ENCODE results near the gene MRC1.

Gene MRC1

GRCh38 chr10:17880601-17881000 is 71.5 kb downstream of the MRC1 start:
- TF ChIP-seq TAF1 (IDR thresholded peaks at IDR 0.05; ENCODE audit: low read depth) (no peak), ZBTB7A (IDR thresholded peaks at IDR 0.05; ENCODE audit: low read depth) (no peak), TEAD4 (IDR thresholded peaks at IDR 0.05) (no peak), RAD21 (IDR thresholded peaks at IDR 0.05; ENCODE audit: low read depth) (no peak), NFIC (IDR thresholded peaks at IDR 0.05) (no peak), CEBPB (IDR thresholded peaks at IDR 0.05) (no peak), EP300 (IDR thresholded peaks at IDR 0.05; ENCODE audit: borderline replicate concordance) (no peak), TCF12 (IDR thresholded peaks at IDR 0.05; ENCODE audit: low read depth) (no peak), MAX (IDR thresholded peaks at IDR 0.05) (no peak), REST (IDR thresholded peaks at IDR 0.05; ENCODE audit: low read depth) (no peak), YY1 (IDR thresholded peaks at IDR 0.05; ENCODE audit: low read depth) (no peak), USF1 (IDR thresholded peaks at IDR 0.05) (no peak), FOXM1 (IDR thresholded peaks at IDR 0.05; ENCODE audit: borderline replicate concordance, low read depth) (no peak), CREB1 (IDR thresholded peaks at IDR 0.05; ENCODE audit: low read depth) (no peak), EGR1 (IDR thresholded peaks at IDR 0.05) (no peak)

- no peak for TF ChIP-seq MAX (IDR thresholded peaks at IDR 0.05)
- no peak for TF ChIP-seq USF1 (IDR thresholded peaks at IDR 0.05)
- TF ChIP-seq CEBPB (IDR thresholded peaks at IDR 0.05): no peak
Observed at GRCh38 chr10:17882557-17882956, 73.4 kb downstream of the MRC1 start.

DNA sequence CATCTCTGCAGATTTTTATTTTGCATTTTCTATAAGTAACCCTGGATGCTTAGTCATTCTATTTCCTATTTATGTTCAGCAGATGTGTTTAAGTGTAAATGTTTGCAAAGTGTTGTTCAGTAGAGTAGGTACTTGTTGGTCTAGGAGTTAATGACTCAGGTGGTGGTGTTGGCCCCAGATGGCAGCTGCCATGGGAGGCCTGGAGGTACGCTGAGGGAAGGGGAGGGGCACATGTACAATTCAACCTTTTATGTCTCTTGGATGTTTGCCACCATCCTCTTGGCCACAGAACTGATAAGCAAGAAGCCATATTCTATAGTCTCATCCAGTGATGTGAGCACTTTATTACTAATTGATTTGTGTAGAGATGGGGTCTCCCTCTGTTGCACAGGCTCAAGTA is 74.5 kb downstream of the MRC1 start:
- TF ChIP-seq FOXM1 (IDR thresholded peaks at IDR 0.05; ENCODE audit: borderline replicate concordance, low read depth) (no peak), MAX (IDR thresholded peaks at IDR 0.05) (no peak), TAF1 (IDR thresholded peaks at IDR 0.05; ENCODE audit: low read depth) (no peak), USF1 (IDR thresholded peaks at IDR 0.05) (no peak), TCF12 (IDR thresholded peaks at IDR 0.05; ENCODE audit: low read depth) (no peak), RAD21 (IDR thresholded peaks at IDR 0.05; ENCODE audit: low read depth) (no peak), TEAD4 (IDR thresholded peaks at IDR 0.05) (no peak), CREB1 (IDR thresholded peaks at IDR 0.05; ENCODE audit: low read depth) (no peak), NFIC (IDR thresholded peaks at IDR 0.05) (no peak), REST (IDR thresholded peaks at IDR 0.05; ENCODE audit: low read depth) (no peak), CEBPB (IDR thresholded peaks at IDR 0.05) (no peak), ZBTB7A (IDR thresholded peaks at IDR 0.05; ENCODE audit: low read depth) (no peak), EP300 (IDR thresholded peaks at IDR 0.05; ENCODE audit: borderline replicate concordance) (no peak), EGR1 (IDR thresholded peaks at IDR 0.05) (no peak)

DNA sequence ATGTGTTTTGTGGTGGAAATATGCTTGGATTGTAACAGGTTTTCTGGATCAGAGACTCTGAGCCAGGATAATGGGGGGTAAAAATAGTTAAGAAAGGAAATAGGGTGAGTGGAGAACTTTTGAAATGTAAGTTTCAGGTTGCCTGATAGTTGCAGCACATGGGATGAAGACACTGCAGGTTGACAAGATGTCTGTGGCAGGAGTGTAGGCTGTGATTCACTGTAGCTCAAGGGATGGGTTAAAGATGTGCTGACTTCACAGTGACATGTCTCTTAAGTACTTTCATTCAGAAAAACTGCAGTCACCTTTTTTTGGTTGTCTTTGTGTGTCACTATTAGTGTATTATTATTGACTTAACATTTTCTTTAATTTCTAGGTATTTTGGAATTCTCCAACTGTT is 79.0 kb downstream of the MRC1 start:
- TF ChIP-seq CREB1 (IDR thresholded peaks at IDR 0.05; ENCODE audit: low read depth): no peak
- TF ChIP-seq USF1 (IDR thresholded peaks at IDR 0.05): no peak
- no peak for TF ChIP-seq MAX (IDR thresholded peaks at IDR 0.05)
- no peak for TF ChIP-seq EGR1 (IDR thresholded peaks at IDR 0.05)
- TF ChIP-seq TAF1 (IDR thresholded peaks at IDR 0.05; ENCODE audit: low read depth): no peak
- TF ChIP-seq RAD21 (IDR thresholded peaks at IDR 0.05; ENCODE audit: low read depth): no peak
- TF ChIP-seq TCF12 (IDR thresholded peaks at IDR 0.05; ENCODE audit: low read depth): no peak
- TF ChIP-seq TEAD4 (IDR thresholded peaks at IDR 0.05): no peak
- no peak for TF ChIP-seq FOXM1 (IDR thresholded peaks at IDR 0.05; ENCODE audit: borderline replicate concordance, low read depth)

DNA sequence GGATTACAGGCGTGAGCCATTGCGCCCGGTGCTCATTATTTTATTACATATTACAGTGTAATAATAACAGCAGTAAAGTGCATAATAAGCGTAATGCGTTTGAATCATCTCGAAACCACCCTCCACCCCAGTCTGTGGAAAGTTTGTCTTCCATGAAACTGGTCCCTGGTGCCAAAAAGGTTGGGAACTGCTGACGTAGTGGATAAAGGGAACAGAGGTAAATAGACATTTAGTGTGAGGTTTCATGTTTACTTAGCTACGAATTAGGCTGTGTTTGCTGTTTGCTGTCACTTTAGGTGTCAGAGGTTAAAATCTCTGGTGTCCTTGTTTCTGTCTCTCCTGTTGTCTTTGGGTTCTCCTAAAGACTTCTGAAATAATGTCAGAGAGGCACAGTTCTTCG is 82.3 kb downstream of the MRC1 start:
- TF ChIP-seq TEAD4 (IDR thresholded peaks at IDR 0.05): no peak
- TF ChIP-seq FOXM1 (IDR thresholded peaks at IDR 0.05; ENCODE audit: borderline replicate concordance, low read depth): no peak
- TF ChIP-seq USF1 (IDR thresholded peaks at IDR 0.05): no peak
- no peak for TF ChIP-seq EGR1 (IDR thresholded peaks at IDR 0.05)
- TF ChIP-seq NFIC (IDR thresholded peaks at IDR 0.05): no peak
- TF ChIP-seq ZBTB7A (IDR thresholded peaks at IDR 0.05; ENCODE audit: low read depth): no peak
